Kidney tubule cell (primary cell): ENCODE results near the gene TGFBR2.

ENCODE experiments used
- DNase-seq: peaks from one replicate; pipeline ENCODE4 v3.0.0-alpha.2; 2018; ENCODE audit warnings: low spot score

Gene TGFBR2

DNA sequence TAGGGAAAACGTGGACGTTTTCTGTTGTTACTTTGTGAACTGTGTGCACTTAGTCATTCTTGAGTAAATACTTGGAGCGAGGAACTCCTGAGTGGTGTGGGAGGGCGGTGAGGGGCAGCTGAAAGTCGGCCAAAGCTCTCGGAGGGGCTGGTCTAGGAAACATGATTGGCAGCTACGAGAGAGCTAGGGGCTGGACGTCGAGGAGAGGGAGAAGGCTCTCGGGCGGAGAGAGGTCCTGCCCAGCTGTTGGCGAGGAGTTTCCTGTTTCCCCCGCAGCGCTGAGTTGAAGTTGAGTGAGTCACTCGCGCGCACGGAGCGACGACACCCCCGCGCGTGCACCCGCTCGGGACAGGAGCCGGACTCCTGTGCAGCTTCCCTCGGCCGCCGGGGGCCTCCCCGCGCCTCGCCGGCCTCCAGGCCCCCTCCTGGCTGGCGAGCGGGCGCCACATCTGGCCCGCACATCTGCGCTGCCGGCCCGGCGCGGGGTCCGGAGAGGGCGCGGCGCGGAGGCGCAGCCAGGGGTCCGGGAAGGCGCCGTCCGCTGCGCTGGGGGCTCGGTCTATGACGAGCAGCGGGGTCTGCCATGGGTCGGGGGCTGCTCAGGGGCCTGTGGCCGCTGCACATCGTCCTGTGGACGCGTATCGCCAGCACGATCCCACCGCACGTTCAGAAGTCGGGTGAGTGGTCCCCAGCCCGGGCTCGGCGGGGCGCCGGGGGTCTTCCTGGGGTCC lies at the start of gene TGFBR2:
TSS of gene TGFBR2 (plus strand) at position 301 of the 731 bp plus-strand sequence. CDS start at position 584, 283 bp downstream.
- peak; percentile 99 for DNase-seq

DNA sequence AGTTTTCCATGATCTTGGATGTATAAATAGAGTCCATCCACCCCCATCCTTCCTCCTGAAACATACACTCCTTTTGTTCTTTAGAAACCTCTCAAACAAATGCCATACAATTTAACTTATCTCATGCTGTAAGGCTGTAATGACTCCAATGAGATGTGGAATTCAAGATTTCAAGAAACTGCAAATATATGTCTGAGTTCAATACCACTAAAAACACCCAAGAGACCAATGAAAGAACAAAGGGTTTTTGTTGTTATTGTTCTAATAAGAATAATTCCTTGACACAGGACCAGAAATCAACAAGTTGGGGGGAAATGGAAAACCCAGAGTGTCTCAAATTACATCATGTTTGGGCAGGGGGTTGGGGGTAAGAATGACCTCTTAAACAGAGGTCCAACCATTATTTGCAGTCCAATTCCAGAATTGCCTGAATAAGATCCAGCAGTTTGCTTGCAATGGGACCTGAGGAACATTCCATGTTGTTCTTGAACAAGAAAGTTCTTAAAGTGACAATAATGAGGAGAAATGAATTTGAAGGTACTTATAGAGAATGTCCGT lies 48.6 kb upstream of the TGFBR2 start:
- no peak for DNase-seq

DNA sequence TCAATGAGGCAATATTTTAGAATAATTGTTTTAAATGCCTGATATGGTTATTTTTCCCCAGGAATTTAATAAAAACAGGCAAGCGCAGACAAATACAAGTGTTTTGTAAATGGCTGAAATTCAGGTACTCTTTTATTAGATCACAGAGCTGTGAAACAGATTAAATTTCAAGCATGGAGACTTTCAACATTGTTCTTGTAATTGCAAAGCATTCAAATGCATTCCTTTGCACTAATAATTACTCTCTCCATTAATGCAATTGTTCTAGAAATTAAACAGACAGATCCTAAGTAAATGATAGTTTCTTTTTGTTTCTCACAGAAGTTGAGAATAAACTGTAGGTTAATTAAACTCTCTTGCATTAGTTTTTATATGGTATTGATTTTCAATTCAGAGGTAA lies 42.4 kb upstream of the TGFBR2 start:
- no peak for DNase-seq

DNA sequence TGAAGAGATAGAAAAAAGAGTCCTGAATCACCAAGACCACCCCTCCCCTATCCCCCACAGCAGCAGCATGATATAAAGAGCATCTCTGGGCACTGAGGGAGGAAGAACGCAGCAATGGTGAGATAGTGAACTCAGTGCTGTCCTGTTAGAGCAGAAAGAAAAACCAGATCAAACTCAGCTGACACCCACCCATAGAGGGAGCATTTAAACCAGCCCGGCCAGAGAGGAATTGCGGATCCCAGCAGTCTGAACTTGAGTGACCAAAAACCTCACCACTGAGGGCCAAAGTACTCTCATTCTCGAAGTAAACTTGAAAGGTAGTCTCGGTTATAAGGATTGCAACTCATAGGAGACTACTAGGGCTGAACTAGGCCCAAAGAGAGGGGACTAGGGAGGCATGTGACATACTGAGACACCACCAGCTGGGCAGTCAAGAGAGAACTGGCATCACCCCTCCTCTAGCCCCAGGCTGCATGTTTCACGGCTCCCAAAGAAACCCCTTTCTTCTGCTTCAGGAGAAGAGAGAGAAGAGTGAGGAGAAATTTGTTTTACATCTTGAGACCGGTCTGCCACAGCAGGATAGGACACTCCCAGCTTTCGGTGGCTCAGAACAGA lies 39.2 kb upstream of the TGFBR2 start:
- DNase-seq = no peak

DNA sequence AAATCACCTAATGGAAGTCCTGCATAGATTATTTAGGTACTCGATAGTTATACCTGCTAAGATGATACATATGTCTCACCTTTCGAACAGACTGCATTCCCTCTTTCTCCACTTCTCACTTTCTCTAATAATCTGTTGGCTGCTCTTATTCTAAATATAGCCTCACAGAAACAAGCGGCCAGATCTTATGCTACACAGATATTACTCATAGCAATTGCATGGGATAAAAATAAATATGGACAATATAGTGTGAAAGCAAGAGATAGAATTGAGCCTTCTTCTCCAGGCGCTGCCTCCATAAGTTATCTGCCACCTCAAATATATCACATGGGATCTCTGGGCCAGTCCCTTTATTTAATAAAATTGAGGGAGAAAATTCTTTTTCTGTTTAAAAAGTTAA lies 29.5 kb upstream of the TGFBR2 start:
- DNase-seq = no peak

DNA sequence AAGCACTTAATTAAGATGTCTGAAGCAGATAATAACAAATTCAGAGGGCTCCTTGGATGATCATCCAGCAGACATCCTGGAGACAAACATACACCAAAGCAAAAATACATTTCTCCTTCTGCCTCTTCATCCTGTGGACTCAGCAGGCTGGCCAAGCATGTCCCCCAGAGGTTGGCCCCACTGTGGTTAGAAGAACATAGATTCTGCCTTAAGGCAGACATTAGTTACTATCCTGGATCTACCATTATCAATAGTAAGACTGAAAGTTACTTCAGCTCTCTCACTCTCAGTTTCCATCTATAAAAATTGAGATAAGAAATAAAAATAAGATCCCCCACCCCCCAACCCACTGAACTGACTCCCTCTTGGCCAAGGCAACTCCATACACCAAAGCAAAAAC lies 28.6 kb upstream of the TGFBR2 start:
- peak; percentile 73 for DNase-seq

DNA sequence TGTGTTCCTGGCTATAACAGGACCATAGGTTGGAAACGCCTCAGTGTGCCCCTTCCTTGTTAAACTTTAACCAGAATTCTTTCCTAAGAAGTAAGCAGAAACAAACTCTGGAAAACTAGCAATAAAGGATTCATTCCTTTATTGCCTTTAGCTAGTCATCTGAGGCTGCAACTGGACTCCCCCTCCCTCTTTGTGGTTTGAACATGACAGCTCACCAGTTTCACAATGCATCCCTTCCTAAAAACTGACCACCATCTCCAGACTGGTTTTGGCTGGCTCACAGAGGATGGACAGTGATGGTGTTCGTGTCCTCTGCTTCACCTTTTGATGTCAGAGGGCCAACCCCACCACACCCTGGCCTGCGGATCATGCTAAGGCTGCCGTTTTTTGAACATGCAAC lies 27.9 kb upstream of the TGFBR2 start:
- peak; percentile 98 for DNase-seq

DNA sequence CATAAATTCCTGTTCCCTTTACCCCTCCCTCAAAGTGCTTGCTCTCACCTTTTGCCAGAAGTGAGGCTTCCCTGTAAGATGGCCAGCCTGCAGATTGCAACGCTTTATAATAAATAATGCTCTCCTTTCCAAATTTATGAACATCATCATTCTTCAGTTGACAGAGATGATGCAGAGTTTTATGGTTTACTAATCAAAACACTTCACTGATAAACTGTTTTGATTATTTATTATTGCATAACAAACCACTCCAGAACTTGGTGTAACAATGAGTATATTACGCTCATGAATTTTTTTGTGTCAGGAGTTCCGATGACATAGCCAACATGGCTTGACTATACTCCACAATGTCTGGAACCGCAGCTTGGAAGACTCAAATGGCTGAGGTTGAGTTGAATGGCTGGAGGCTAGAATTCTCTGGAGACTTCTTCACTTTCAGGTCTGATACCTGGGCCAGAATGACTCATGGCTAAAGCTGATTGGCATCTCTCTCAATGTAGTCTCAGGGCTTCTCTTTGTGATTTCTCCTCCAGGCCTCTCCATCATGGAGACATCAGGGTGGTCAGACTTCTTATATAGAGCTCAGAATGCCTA lies 27.3 kb upstream of the TGFBR2 start:
- peak; percentile 21 for DNase-seq

DNA sequence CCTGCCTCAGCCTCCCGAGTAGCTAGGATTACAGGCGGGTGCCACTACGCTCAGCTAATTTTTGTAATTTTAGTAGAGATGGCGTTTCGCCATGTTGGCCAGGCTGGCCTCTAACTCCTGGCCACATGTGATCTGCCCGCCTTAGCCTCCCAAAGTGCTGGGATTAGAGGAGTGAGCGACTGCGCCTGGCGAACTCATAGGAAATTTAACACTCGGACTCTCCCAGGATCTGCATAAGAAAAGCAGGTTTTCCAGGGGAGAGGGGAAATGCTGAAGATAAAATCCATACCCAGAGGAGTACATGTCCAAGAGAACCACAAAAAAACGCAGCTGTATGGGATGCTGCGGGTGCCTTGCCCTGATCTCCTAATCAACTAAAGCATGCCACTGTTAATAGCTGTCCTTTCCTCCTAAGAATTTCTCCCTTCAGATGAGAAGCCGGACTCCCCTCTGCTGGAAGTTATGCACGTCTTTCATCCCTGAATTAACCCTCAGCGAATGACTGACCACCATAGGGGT lies 25.3 kb upstream of the TGFBR2 start:
- no peak for DNase-seq

DNA sequence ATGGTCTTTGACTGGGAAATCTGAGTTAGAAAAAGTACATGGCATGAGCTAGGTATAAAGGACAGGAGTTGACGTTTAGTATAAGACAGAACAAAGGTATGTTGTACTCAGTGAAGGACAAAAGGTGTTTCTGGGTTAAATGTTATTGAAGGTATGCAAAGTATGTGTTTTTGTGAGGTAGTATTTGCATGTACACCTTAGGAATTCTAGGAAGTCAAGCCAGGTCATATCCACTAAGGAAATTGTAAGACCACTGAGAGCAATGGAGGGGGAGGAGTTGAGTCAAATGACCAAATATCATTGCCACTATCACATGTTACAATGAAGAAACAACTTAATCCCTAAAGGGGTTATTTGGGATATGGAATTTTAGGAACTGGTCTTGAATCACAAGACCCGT lies 24.4 kb upstream of the TGFBR2 start:
- DNase-seq = peak; percentile 55

DNA sequence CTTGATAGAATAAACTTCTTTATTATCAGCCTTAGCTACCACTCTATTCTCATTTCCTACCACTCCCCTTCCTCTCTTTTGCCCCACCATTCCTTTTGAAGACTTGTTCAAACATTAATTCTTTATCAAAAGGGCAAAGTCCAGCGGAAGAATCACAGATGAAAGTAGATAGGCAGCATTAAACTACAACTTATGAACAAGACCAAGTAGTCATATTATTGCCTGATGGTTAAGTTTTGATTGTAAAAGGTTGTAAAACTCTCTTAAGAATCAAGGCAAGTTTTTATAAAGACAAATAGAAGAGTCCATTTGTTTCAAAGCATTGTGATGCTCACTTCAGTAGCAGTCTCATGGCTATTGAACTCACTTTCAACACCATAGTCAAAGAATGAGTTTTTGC lies 22.4 kb upstream of the TGFBR2 start:
- no peak for DNase-seq

DNA sequence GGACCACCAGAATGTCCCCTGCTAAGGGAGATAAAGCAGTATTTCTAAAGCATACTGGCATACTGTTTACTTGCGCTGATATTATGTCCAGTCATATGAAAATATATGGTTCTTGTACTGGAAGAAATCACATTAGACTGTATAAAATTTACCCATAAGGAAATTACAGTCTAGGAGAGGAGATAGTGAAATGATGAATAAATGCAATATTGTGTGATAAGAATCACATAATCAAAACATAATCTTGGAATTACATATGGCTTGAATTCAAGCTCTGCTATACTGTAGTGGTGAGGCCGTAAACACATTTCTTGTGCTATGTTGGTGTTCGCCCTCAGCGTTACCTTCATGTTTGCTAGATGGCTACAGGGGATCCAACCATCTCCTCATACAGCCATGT lies 20.7 kb upstream of the TGFBR2 start:
- DNase-seq = no peak

DNA sequence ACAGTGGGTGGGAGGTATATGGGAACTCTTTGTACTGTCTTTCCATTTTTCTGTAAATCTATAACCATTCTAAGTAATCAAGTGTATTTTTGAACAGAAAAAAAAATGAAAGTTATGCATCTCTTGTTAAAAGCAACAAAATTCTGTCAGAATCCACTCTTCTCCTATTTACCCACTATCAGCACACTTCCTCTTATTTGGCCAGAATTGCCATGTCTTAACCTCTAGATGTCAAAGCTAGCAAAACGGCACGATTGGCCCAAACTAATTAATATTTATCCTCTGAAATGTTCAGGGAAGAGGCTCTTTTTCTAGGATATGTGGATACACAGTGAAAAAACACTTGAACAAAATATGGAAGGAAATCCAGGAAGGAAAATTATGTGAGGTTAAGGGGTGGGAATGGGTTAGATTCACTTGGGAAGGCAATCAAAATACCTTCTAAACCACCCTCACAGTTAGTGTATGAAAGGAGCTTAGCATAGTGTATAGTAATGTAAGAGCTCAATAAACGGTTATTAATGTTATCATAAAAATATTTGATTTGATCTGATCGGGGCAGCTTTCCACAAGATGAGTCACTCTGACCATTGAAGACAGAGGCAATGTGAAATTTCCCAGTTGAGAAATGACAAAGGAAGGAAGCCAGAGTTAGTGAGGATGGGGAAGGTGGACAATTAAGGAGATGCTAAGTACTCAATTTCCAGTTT lies 20.1 kb upstream of the TGFBR2 start:
- no peak for DNase-seq

DNA sequence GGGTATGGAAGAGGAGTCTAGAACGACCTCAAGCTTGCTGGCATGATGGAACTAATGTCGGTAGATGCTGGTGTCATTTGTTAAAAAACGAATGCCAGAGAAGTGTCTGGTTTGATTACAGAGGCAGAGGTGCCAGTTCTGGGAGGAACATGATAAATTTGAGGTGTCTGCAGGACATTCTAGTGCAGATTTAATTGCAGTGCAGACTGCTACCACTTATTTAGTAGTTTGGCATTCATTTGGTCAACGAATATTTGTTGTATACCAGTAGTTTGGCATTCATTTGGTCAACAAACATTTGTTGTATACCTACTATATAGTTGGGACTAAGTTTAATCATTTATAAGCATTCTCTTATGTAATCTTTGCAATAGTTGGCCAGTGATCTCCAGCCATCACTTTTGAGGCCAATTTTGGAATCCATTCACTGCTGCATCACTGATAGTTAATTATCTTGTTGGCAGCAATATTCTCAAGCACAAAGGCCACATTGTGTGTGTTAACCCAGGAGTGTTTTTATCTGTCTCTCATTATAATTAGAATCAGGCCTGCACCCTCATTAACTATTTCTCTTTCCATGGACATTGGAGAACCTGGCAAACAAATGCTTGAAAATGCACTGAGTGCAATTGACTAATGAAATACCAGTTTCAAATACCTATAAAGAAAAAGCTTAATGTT lies 19.5 kb upstream of the TGFBR2 start:
- no peak for DNase-seq

DNA sequence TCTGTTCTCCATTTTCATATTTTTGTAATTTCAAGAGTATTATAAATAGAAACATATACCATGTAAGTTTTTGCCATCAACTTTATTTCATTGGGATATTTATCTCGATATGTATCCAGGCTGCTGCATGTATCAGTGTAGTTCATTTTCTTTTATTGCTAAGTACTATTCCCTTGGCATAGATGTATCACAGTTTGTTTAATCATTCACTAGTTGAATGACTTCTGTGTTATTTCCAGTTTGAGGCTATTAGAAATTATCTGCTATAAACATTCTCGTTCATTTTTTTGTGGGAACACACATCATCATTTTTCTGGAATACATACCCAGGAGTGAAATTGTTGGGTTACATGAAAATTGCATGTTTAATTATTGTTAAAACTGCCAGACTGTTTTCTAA lies 18.5 kb upstream of the TGFBR2 start:
- no peak for DNase-seq

DNA sequence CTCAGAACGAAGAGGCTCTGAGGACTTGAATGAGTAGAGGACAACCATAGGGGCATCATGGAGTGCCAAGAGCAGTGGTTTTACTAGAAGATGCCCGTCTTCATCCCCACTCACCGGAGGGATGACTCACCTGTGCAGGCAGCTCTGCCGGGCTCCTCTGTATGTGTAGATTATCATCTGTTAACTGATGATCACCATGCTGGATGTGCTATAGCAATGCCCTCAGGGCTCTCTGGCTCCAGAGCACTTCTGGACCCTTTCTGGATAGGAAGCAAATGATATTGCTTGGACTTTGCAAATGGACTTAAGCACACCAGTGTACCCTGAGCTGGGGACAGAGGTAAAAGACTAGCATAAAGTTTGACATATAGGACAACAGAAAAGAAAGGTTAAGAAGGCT lies 10.2 kb upstream of the TGFBR2 start:
- DNase-seq = peak; percentile 48

DNA sequence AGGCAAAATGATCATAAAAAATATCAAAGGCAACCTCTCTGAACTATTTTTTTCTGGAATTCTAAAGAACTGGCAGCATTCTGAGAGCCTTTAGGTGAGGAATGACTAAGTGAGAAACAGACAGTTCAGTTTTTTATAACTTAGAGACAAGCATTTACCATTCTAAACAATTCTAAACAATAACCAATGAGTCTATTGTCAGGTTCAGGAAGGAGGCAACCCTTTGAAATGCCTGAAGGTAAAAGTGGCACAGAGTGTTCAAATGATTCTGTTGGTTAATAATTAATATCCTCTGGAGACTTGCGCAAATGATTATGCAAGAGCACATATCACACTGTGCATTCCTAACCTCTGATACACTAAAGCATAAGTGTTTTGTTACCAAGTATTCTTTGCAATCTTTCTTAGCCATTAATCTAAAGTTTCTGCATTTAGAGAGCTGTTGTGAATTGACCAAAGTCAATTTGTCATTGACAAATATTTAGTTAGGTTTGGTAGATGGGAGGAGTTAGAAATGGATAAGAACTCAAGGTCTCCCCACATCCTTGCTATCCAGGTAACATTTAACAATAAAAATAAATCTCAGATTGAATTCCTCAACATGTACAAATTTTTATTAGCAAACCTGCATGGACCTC lies 9.2 kb upstream of the TGFBR2 start:
- DNase-seq = peak; percentile 98

DNA sequence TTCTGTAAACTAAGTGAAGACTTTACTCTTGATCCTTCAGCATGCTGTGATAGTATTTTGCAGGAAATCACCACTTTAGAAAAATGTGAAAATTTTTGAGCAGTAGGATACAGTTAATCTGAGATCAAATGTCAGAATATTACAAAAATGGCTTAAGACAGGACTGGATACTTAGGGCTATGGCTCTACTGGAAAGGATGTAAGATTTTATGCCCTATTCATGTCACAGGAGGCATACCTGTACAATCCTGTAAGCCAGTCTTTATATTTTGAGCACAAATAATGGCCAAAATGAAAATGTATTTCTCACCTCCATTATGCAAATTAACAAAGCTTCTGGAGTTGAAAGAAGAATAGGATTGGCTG lies 8.6 kb upstream of the TGFBR2 start:
- DNase-seq = no peak

DNA sequence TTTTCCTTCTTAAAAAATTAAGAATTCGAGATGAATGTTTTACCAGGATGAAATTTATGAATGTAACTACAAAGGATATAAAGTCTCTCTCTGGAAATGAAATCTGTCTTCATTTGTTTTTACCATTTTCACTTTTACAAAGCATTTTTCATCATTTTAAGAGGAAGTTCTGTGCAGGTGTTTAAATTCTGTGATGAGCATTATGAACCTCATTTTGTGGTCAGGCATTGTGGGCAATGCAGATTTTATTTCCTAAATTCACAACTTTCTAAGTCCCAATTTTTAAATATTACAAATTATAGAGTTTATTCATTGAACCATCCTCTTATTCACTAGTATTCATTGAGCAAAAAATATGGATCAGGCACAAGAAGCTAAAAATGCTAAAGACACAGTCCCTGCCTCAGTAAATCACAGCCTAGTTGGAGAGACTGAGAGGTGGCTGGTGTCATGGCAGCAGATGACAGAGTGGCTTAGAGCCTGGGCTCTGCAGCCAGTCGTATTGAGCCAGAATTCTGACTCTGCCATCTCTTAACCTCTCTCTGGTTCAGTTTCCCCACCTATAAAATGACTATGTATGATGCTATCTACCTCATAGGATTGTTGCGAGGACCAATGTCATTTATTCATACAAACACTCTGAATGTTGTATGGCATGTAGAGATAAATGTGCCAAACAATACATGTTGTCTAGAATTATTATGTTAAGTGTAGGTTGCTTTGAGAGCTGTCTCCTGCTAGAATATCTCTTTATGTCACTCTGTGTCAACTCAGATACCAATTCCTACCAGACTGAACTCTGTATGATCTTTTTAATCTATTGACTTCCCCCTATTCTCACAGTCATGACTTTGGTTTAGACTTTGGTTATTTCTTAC lies 7.5 kb upstream of the TGFBR2 start:
- DNase-seq = no peak

DNA sequence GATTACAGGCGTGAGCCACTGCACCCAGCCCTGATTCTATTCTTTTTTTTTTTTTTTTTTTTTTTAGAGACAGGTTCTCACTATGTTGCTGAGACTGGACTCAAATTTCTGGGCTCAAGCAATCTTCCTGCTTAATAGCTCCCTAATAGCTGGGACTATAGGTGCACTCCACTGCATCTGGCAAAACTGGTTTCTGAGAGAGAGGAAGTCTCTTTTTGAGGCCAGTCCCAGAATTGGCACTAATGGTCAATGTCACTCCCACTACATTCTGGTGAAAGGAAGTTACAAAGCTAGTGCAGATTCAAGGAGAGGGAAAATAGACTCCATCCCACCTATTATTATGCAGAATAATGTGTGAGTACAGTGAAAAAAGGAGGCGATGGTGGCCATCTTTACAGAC lies 5.8 kb upstream of the TGFBR2 start:
- no peak for DNase-seq
